Activated CD4-positive, alpha-beta T cell treated with anti-CD3 and anti-CD28 coated beads, Interleukin-2, amount 50 U/mL, for 4 hours (primary cell): Measurements from ENCODE around the gene UBE2O.
"Not testable (repeated sequence)": the region's sequence is repeated elsewhere in the genome, so short reads cannot be mapped to it uniquely, and the experiment has no call there.

Experiments used
- DNase-seq, 2 experiments: peaks; one replicate each; pipeline ENCODE4 v3.0.0-alpha.2; 2020

The UBE2O gene

GRCh38 chr17:76367642-76368041 lies 85.3 kb downstream of the UBE2O start:
- DNase-seq = no peak

- DNase-seq = no peak
Observed at GRCh38 chr17:76366247-76366646, 86.7 kb downstream of the UBE2O start.

GRCh38 chr17:76365256-76365903 lies 87.6 kb downstream of the UBE2O start:
- DNase-seq = no peak

- no peak for DNase-seq
Observed at GRCh38 chr17:76363107-76363842, 89.7 kb downstream of the UBE2O start.

GRCh38 chr17:76360461-76360860 lies 92.5 kb downstream of the UBE2O start:
- no peak for DNase-seq

GRCh38 chr17:76359776-76360175 lies 93.2 kb downstream of the UBE2O start:
- not testable (repeated sequence) for DNase-seq

GRCh38 chr17:76359375-76359774 lies 93.6 kb downstream of the UBE2O start:
- DNase-seq = no peak

GRCh38 chr17:76357597-76358158 lies 95.3 kb downstream of the UBE2O start:
- DNase-seq = no peak

GRCh38 chr17:76356803-76357456 lies 96.0 kb downstream of the UBE2O start:
- DNase-seq = no peak

- no peak for DNase-seq
Observed at GRCh38 chr17:76354747-76355310, 98.1 kb downstream of the UBE2O start.

GRCh38 chr17:76354317-76354729 lies 98.6 kb downstream of the UBE2O start:
- DNase-seq = no peak

GRCh38 chr17:76353599-76354316 lies 99.2 kb downstream of the UBE2O start, which contains the start of gene PRPSAP1:
PRPSAP1 (minus strand) TSS chr17:76353916; CDS start chr17:76353703, 213 bp downstream.
- DNase-seq = peak; percentile 69 to 70

GRCh38 chr17:76353004-76353598 lies 99.9 kb downstream of the UBE2O start:
- no peak for DNase-seq

- no peak for DNase-seq
Observed at GRCh38 chr17:76351526-76352071, 101.4 kb downstream of the UBE2O start.

GRCh38 chr17:76350463-76350862 lies 102.5 kb downstream of the UBE2O start:
- no peak for DNase-seq

- not testable (repeated sequence) for DNase-seq
Observed at GRCh38 chr17:76346936-76347335, 106.0 kb downstream of the UBE2O start.

- DNase-seq = no peak
Observed at GRCh38 chr17:76345377-76345974, 107.5 kb downstream of the UBE2O start.

- DNase-seq = no peak
Observed at GRCh38 chr17:76343106-76343505, 109.8 kb downstream of the UBE2O start.

- DNase-seq = no peak
Observed at GRCh38 chr17:76341301-76341700, 111.7 kb downstream of the UBE2O start.
